ENCODE measurements around the gene SPAG16.

DNA sequence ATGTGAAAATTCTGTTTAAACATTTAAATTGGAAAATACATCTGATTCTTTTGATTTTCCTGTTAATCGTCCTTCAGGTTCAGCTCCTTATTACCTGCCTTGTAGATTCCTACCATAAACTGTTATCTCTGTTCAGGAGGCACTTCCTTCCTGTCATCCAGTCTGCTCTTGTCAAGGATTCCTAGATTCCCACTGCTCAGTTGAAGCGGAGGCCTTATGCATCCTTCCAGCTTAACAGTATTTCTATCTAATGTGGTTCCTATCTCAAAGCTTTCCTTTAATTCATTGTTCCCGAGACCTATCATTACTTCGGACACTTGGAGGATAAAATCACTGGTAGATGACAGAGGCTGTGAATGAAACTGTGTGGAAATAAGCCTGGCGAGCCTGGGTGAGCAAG, 12.0 kb downstream of the SPAG16 start:
- TF ChIP-seq CTCF (IDR thresholded peaks at IDR 0.05) = no peak
- no peak for TF ChIP-seq EP300 (IDR thresholded peaks at IDR 0.05)

All from tibial nerve (tissue), 4 donors.